Keratinocyte (primary cell): ENCODE measurements around the gene GID4.

Experiments used
- EZH2 ChIP-seq: IDR thresholded peaks from one replicate; pipeline ENCODE4 v1.6.1; 2012; ENCODE audit warnings: inconsistent platforms, mild to moderate bottlenecking, low read length, moderate library complexity
- TF ChIP-seq, protein P1 (sequence below), 3 experiments: IDR thresholded peaks in 1 of 3; conservative IDR thresholded peaks in 1 of 3; optimal IDR thresholded peaks in 1 of 3; 2 replicates in 2 of 3; 3 replicates in 1 of 3; pipeline versions ENCODE3 to v1.5.1; 2011; ENCODE audit warnings: low read length in 3 of 3, mild to moderate bottlenecking in 3 of 3, moderate library complexity in 2 of 3, control low read depth in 1 of 3, inconsistent platforms in 1 of 3; ENCODE audit not compliant: insufficient read depth in 2 of 3; ENCODE audit errors: extremely low read depth in 1 of 3

GRCh38 chr17:18071751-18072150 is 32.5 kb downstream of the GID4 start:
- TF ChIP-seq, protein P1, sequence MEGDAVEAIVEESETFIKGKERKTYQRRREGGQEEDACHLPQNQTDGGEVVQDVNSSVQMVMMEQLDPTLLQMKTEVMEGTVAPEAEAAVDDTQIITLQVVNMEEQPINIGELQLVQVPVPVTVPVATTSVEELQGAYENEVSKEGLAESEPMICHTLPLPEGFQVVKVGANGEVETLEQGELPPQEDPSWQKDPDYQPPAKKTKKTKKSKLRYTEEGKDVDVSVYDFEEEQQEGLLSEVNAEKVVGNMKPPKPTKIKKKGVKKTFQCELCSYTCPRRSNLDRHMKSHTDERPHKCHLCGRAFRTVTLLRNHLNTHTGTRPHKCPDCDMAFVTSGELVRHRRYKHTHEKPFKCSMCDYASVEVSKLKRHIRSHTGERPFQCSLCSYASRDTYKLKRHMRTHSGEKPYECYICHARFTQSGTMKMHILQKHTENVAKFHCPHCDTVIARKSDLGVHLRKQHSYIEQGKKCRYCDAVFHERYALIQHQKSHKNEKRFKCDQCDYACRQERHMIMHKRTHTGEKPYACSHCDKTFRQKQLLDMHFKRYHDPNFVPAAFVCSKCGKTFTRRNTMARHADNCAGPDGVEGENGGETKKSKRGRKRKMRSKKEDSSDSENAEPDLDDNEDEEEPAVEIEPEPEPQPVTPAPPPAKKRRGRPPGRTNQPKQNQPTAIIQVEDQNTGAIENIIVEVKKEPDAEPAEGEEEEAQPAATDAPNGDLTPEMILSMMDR (optimal IDR thresholded peaks at IDR 0.05 in 1 of 3, IDR thresholded peaks at IDR 0.05 in 1 of 3, conservative IDR thresholded peaks at IDR 0.05 in 1 of 3; ENCODE audit: extremely low read depth in 1 of 3, insufficient read depth in 2 of 3, low read length in 3 of 3), result no peak
- TF ChIP-seq EZH2, result no peak
